ENCODE data around the gene TUBA4A. TPM values are rescaled to one million over a fixed set of nuclear protein-coding genes. Genes with fewer than 3 reads are reported as not detected.
"Not testable (repeated sequence)": the region's sequence is repeated elsewhere in the genome, so short reads cannot be mapped to it uniquely, and the experiment has no call there.

Gene TUBA4A
- total RNA-seq, 1 donor from 2014 or later = 47.9 TPM

DNA sequence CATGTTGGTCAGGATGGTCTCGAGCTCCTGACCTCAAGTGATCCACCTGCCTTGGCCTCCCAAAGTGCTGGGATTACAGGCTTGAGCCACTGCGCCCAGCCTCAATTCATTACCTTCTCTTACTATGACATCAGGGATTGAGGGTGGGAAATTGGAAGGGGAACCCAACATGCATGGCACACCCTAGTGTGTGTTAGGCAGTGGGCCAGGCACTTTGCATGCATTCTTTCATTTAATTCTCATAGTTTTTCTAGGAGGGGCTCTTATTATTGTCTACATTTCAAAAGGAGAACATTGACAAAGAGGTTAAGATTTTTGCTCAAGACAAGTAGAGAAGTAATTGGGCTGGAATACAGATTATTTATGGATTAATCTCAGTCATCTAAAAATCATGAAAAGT lies 14.6 kb upstream of the TUBA4A start:
- TF ChIP-seq, protein P1, sequence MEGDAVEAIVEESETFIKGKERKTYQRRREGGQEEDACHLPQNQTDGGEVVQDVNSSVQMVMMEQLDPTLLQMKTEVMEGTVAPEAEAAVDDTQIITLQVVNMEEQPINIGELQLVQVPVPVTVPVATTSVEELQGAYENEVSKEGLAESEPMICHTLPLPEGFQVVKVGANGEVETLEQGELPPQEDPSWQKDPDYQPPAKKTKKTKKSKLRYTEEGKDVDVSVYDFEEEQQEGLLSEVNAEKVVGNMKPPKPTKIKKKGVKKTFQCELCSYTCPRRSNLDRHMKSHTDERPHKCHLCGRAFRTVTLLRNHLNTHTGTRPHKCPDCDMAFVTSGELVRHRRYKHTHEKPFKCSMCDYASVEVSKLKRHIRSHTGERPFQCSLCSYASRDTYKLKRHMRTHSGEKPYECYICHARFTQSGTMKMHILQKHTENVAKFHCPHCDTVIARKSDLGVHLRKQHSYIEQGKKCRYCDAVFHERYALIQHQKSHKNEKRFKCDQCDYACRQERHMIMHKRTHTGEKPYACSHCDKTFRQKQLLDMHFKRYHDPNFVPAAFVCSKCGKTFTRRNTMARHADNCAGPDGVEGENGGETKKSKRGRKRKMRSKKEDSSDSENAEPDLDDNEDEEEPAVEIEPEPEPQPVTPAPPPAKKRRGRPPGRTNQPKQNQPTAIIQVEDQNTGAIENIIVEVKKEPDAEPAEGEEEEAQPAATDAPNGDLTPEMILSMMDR (IDR thresholded peaks at IDR 0.05; ENCODE audit: insufficient read depth, low read length, severe bottlenecking) = no peak
- DNase-seq (ENCODE audit: low read depth) = no peak
- FAIRE-seq = no peak

GRCh38 chr2:219266886-219267285 lies 13.2 kb upstream of the TUBA4A start:
- DNase-seq (ENCODE audit: low read depth) = no peak
- TF ChIP-seq, protein P1 (IDR thresholded peaks at IDR 0.05; ENCODE audit: insufficient read depth, low read length, severe bottlenecking) = no peak
- no peak for FAIRE-seq
- Histone ChIP-seq H3K4me3 (ENCODE audit: low read depth, low read length) (no peak overlapping the region), H3K27me3 (ENCODE audit: control insufficient read depth, insufficient read depth, low read length) (no peaks in the 10 kb centered on the region), H3K36me3 (ENCODE audit: control insufficient read depth, insufficient read depth, low read length) (no peaks in the 10 kb centered on the region)

More for the DNA sequence above, 14.6 kb upstream of the TUBA4A start:
- H3K27me3 ChIP-seq (ENCODE audit: control insufficient read depth, insufficient read depth, low read length) = no peaks in the 10 kb centered on the region
- H3K36me3 ChIP-seq (ENCODE audit: control insufficient read depth, insufficient read depth, low read length) = no peaks in the 10 kb centered on the region
- no peak overlapping the region for H3K4me3 ChIP-seq (ENCODE audit: low read depth, low read length)

GRCh38 chr2:219266232-219266631 lies 12.5 kb upstream of the TUBA4A start:
- TF ChIP-seq, protein P1 (IDR thresholded peaks at IDR 0.05; ENCODE audit: insufficient read depth, low read length, severe bottlenecking) = no peak
- FAIRE-seq (no peak), DNase-seq (ENCODE audit: low read depth) (no peak)
- Histone ChIP-seq H3K36me3 (ENCODE audit: control insufficient read depth, insufficient read depth, low read length) (no peaks in the 10 kb centered on the region), H3K4me3 (ENCODE audit: low read depth, low read length) (no peak overlapping the region), H3K27me3 (ENCODE audit: control insufficient read depth, insufficient read depth, low read length) (no peaks in the 10 kb centered on the region)

DNA sequence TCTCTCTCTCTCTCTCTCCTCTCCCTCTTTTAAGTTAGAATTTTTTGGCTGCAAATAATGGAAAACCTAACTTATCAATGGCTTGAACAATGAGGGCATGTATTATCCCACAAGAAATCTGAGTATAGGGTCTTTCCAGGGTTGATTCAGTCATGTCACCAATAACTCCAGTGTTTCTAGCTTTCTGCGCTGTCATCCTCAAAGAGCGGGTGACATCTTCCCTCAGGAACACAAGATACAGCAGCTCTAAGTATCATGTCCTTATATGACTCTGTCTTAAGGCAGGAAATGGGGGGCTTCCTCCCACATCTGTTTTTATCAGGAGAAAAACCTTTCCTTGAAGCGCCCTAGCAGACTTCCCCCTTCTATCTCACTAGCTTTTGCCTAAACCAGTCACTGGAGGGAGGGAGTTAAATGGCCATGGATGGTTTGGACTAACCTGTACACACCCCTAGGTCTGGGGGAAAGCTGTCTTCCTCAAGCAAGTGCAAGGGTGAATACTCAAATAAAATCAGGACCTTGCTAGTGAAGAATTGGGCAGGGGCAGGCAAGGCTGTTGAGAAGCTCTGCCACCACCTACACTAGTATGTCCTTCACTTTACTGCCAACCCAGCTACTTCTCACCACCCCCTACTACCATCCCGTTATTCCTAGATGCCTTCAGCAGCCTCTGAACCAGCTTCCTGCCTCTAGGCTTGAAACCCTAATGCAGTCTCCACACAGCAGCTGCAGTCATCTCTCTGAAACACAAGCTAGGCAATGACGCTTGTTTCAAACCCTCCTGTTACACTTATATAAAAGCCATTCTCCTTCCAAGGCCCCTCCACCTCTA lies 7.5 kb upstream of the TUBA4A start:
- Histone ChIP-seq H3K36me3 (ENCODE audit: control insufficient read depth, insufficient read depth, low read length) (no peaks in the 10 kb centered on the region), H3K4me3 (ENCODE audit: low read depth, low read length) (no peak overlapping the region), H3K27me3 (ENCODE audit: control insufficient read depth, insufficient read depth, low read length) (no peaks in the 10 kb centered on the region)
- FAIRE-seq (no peak), DNase-seq (ENCODE audit: low read depth) (no peak)
- TF ChIP-seq, protein P1 (IDR thresholded peaks at IDR 0.05; ENCODE audit: insufficient read depth, low read length, severe bottlenecking) = no peak

DNA sequence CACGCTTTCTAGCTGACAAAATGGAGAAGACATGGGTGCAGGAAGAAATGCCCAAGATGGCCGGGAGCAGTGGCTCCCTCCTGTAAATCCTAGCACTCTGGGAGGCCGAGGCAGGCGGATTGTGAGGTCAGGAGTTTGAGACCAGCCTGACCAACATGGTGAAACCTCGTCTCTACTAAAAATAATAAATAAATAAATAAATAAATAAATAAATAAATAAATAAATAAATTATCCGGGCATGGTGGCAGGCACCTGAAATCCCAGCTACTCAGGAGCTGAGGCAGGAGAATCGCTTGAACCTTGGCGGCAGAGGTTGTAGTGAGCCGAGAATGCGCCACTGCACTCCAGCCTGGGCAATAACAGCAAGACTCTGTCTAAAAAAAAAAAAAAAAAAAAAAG lies 5.2 kb upstream of the TUBA4A start:
- FAIRE-seq; H3K36me3 ChIP-seq (ENCODE audit: control insufficient read depth, insufficient read depth, low read length); DNase-seq (ENCODE audit: low read depth); H3K4me3 ChIP-seq (ENCODE audit: low read depth, low read length); H3K27me3 ChIP-seq (ENCODE audit: control insufficient read depth, insufficient read depth, low read length): not testable (repeated sequence)

GRCh38 chr2:219254590-219255201 lies 978 bp upstream of the TUBA4A start:
- Histone ChIP-seq H3K27me3 (ENCODE audit: control insufficient read depth, insufficient read depth, low read length) (no peaks in the 10 kb centered on the region), H3K36me3 (ENCODE audit: control insufficient read depth, insufficient read depth, low read length) (peaks cover 17% of the 10 kb centered on the region), H3K4me3 (ENCODE audit: low read depth, low read length) (peak overlapping the region; percentile 93)
- no peak for FAIRE-seq
- no peak for DNase-seq (ENCODE audit: low read depth)
- TF ChIP-seq, protein P1 (IDR thresholded peaks at IDR 0.05; ENCODE audit: insufficient read depth, low read length, severe bottlenecking) = no peak
